ENCODE results near the gene CADM4.

Gene CADM4

GRCh38 chr19:43578787-43579186 is 60.9 kb downstream of the CADM4 start:
- no peak for DNase-seq

GRCh38 chr19:43575955-43576878 is 63.4 kb downstream of the CADM4 start:
- DNase-seq = no peak

- peak; percentile 97 to 99 for DNase-seq
Measured at GRCh38 chr19:43575156-43575950, 64.3 kb downstream of the CADM4 start, which contains the start of the genes PINLYP and XRCC1. PINLYP (plus strand) TSS chr19:43575801; CDS start chr19:43577192, 1,391 bp downstream. XRCC1 (minus strand) TSS chr19:43575527; CDS start chr19:43575458, 69 bp downstream.

- DNase-seq = no peak
Measured at GRCh38 chr19:43574424-43575155, 65.1 kb downstream of the CADM4 start.
